A549 (cell line): Measurements from ENCODE around the gene NMRAL1. TPM values are rescaled to one million over a fixed set of nuclear protein-coding genes. Genes with fewer than 3 reads are reported as not detected.

ENCODE experiments used
- ATAC-seq, 2 experiments: fragments of 200-7000 bp in 1 of 2; fragments of >200 bp in 1 of 2; cut with Nextera tagmentation in 1 of 2; cut with Tn5 transposase in 1 of 2; 3 replicates each; pipeline versions ENCODE4 v1.8.0 to v1.9.1; 2018 to 2020; ENCODE audit warnings: mild to moderate bottlenecking in 1 of 2, moderate library complexity in 1 of 2
- CTCF ChIA-PET: fragments of 300-600 bp; sonication (Branson Sonifier 250); formaldehyde crosslinking; extraction: SDS; loops from one replicate; lab custom pipeline; 2021; ENCODE audit warnings: antibody characterized with exemption, inconsistent platforms; lab: Yijun Ruan, JAX
- POLR2A ChIA-PET: fragments of 350-600 bp; formaldehyde crosslinking; extraction: SDS; loops from one replicate; lab custom pipeline; 2021; ENCODE audit warnings: antibody characterized with exemption, inconsistent platforms; lab: Yijun Ruan, JAX
- DNase-seq, 2 experiments: peaks; one replicate each; pipeline versions ENCODE4 v3.0.0 to v3.0.0-alpha.2; 2011 to 2016; ENCODE audit warnings: low read depth in 1 of 2, low spot score in 1 of 2
- FAIRE-seq: peaks from 2 replicates; lab custom pipeline; 2011; peaks lifted over from hg19 to GRCh38; lab: Jason Lieb, UNC
- H3K27ac ChIP-seq, 2 experiments: fragments of >200 bp; sonication (Bioruptor Twin); formaldehyde crosslinking; 3 replicates each; pipeline ENCODE4 v1.5.1; 2016 to 2017
- H3K4me1 ChIP-seq: fragments of >200 bp; sonication (Bioruptor Twin); formaldehyde crosslinking; 3 replicates; pipeline ENCODE4 v1.6.1; 2016
- H3K4me2 ChIP-seq: fragments of >200 bp; sonication (Bioruptor Twin); formaldehyde crosslinking; 3 replicates; pipeline ENCODE4 v1.6.1; 2016
- H3K4me3 ChIP-seq: fragments of >200 bp; sonication (Bioruptor Twin); formaldehyde crosslinking; 3 replicates; pipeline ENCODE4 v1.5.1; 2016
- H3K9me3 ChIP-seq: fragments of >200 bp; sonication (Bioruptor Twin); formaldehyde crosslinking; 3 replicates; pipeline ENCODE4 v1.6.1; 2016
- BHLHE40 ChIP-seq: IDR thresholded peaks from 2 replicates; pipeline ENCODE4 v1.6.1; 2012; ENCODE audit warnings: low read depth, low read length, inconsistent platforms
- CHD4 ChIP-seq: fragments of 200-600 bp; sonication (generic); IDR thresholded peaks from 2 replicates; pipeline ENCODE4 v1.6.1; 2016; ENCODE audit warnings: antibody characterized with exemption, mild to moderate bottlenecking, borderline replicate concordance
- EHF ChIP-seq: fragments of 250-450 bp; sonication (Bioruptor Pico); IDR thresholded peaks from 2 replicates; pipeline ENCODE4 v1.5.0; 2020; ENCODE audit warnings: mild to moderate bottlenecking
- FOSB ChIP-seq: fragments of 250-450 bp; sonication (Bioruptor Pico); IDR thresholded peaks from 2 replicates; pipeline ENCODE4 v1.5.0; 2020; ENCODE audit warnings: mild to moderate bottlenecking, moderate library complexity
- FOSL2 ChIP-seq, 2 experiments: fragments of 450-650 bp in 1 of 2; fragments of >200 bp in 1 of 2; sonication (Bioruptor Twin) in 1 of 2; formaldehyde crosslinking; IDR thresholded peaks; 2 replicates each; pipeline versions ENCODE4 v1.5.0 to v1.6.1; 2016 to 2020; ENCODE audit warnings: mild to moderate bottlenecking in 1 of 2, moderate library complexity in 1 of 2
- HEYL ChIP-seq: fragments of 250-450 bp; sonication (Bioruptor Pico); IDR thresholded peaks from 2 replicates; pipeline ENCODE4 v1.8.0; 2021; ENCODE audit warnings: mild to moderate bottlenecking, moderate library complexity
- HOXB13 ChIP-seq: fragments of 250-450 bp; sonication (Bioruptor Pico); IDR thresholded peaks from 2 replicates; pipeline ENCODE4 v1.5.0; 2020; ENCODE audit warnings: low read depth, mild to moderate bottlenecking, moderate library complexity
- KDM1A ChIP-seq: fragments of 200-600 bp; sonication (generic); IDR thresholded peaks from 2 replicates; pipeline ENCODE4 v1.6.1; 2016; ENCODE audit warnings: low read depth, mild to moderate bottlenecking
- RCOR1 ChIP-seq: fragments of 150-350 bp; IDR thresholded peaks from 2 replicates; pipeline ENCODE4 v1.6.1; 2014; ENCODE audit warnings: antibody characterized with exemption, low read length, low read depth
- RNF2 ChIP-seq: fragments of 200-600 bp; sonication (generic); IDR thresholded peaks from 2 replicates; pipeline ENCODE4 v1.6.1; 2016; ENCODE audit warnings: low read depth, mild to moderate bottlenecking, antibody characterized with exemption, moderate library complexity, borderline replicate concordance
- ZFP36 ChIP-seq: fragments of 450-650 bp; IDR thresholded peaks from 2 replicates; pipeline ENCODE4 v1.6.1; 2014; ENCODE audit warnings: borderline replicate concordance; ENCODE audit not compliant: partially characterized antibody
- WGBS: methylation state at CpG from one replicate; pipeline ENCODE4 v1.1.6; 2017; ENCODE audit errors: missing lambda C conversion rate; 5-methylcytosine and 5-hydroxymethylcytosine counted together
- polyA plus RNA-seq, 4 experiments: library from polyadenylated mRNA; depleted of rRNA in 3 of 4; stranded (reverse); fragments of >200 nt; fragmentation: RNase III in 1 of 4; extraction: RNeasy Plus Mini Kit Qiagen cat#74134 plus additional on column Dnase treatment in 1 of 4; gene quantifications; 2 replicates in 3 of 4; 3 replicates in 1 of 4; pipeline ENCODE4 v1.2.3, GENCODE V29; 2011 to 2017
- TF ChIP-seq, protein P1 (sequence below): IDR thresholded peaks from 2 replicates; pipeline ENCODE4 v1.6.1; 2012; ENCODE audit warnings: low read depth, borderline replicate concordance
- TF ChIP-seq, protein P2 (sequence below): IDR thresholded peaks from 2 replicates; pipeline ENCODE4 v1.6.1; 2012
- TF ChIP-seq, protein P3 (sequence below): IDR thresholded peaks from 2 replicates; pipeline ENCODE4 v1.6.1; 2012
- TF ChIP-seq, protein P4 (sequence below): fragments of 250-450 bp; sonication (Bioruptor Pico); IDR thresholded peaks from 2 replicates; pipeline ENCODE4 v1.5.0; 2020; ENCODE audit warnings: low read depth, mild to moderate bottlenecking, moderate library complexity
- TF ChIP-seq, protein P5 (sequence below): fragments of 250-450 bp; sonication (Bioruptor Pico); IDR thresholded peaks from 2 replicates; pipeline ENCODE4 v1.5.0; 2021; ENCODE audit warnings: mild to moderate bottlenecking, moderate library complexity, borderline replicate concordance

NMRAL1 gene
- polyA plus RNA-seq, 2 of the 4 experiments (the other 2 are of a cell fraction), result 36.4 to 48.8 TPM

DNA sequence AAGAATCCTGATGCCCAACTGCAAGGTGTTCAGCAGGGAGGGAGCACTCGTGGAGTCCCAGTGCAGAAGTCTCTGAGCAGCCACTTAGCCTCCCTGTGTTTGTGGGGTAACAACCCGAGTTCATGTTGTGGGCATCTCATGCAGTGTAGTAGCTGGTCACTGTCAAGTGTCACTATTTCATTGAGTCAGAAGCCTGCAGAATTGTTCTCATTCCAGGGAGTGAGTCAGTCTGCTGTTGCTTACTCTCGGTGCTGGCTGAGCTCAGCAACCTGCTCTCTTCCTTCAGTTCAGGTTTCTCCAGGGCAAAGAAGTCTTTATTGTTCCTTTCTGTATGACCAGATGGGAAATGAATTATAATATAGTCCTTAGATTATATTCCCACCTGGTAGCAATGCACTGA is 25.8 kb upstream of the NMRAL1 start:
- TF ChIP-seq HOXB13 (CRISPR knock-in tag) (no peak), FOSL2 (IDR thresholded peaks at IDR 0.05) (no peak; the same call in 1 of the 2 replicates), FOSL2 (CRISPR knock-in tag; IDR thresholded peaks at IDR 0.05) (peak; percentile 60), HEYL (CRISPR knock-in tag) (no peak)
- DNase-seq, result peak; percentile 33 to 67
- ATAC-seq, result peak; percentile 90 to 93
- FAIRE-seq, result no peak
- H3K4me3 ChIP-seq, result no peak overlapping the region
- H3K4me2 ChIP-seq, result peak overlapping the region; percentile 44
- H3K9me3 ChIP-seq, result no peaks in the 10 kb centered on the region
- 5% methylated on average over 3 of the region's 3 CpGs for WGBS
- peak overlapping the region in 1 of 2 experiments; percentile 44; a peak in 1 of 6 replicates for H3K27ac ChIP-seq
- CTCF ChIA-PET, result interaction anchor here (1.0 to 4.9 kb wide), 11 partner anchors 9 to 456 kb away, joined by 3 to 32 read pairs (median 7); partner anchors contain the start of gene HMOX2
- POLR2A ChIA-PET, result interaction anchor here (1.0 kb wide), 1 partner anchor 24 kb away, joined by 4 read pairs; the partner anchor contains the start of gene HMOX2
- peaks cover 36% of the 10 kb centered on the region for H3K4me1 ChIP-seq

DNA sequence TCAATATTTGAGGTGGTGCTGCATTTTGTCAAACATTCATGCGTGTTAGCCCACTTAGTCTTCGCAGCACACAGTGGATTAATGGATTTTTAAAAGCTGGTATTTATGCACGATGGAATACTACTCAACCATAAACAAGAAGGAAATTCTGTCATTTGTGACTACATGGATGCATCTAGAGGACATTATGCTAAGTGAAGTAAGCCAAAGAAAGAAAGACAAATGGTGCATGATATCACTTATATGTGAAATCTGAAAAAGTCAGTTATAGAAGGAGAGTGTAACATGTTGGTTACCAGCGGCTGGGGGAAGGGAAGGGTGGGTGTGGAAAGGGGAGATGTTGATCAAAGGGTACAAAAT is 24.8 kb upstream of the NMRAL1 start:
- H3K4me1 ChIP-seq, result peaks cover 45% of the 10 kb centered on the region
- 93% methylated on average over 4 of the region's 4 CpGs for WGBS
- H3K27ac ChIP-seq, result no peak overlapping the region
- no peak overlapping the region for H3K4me2 ChIP-seq
- H3K9me3 ChIP-seq, result no peaks in the 10 kb centered on the region
- FAIRE-seq, result no peak
- DNase-seq, result no peak
- ChIA-PET CTCF (interaction anchor here (0.9 to 4.9 kb wide), 10 partner anchors 8 to 457 kb away, joined by 3 to 32 read pairs (median 6); partner anchors contain the start of gene HMOX2), POLR2A (no interaction called here)
- TF ChIP-seq EHF (no peak), KDM1A (no peak), FOSB (CRISPR knock-in tag) (no peak), BHLHE40 (no peak), RNF2 (no peak), FOSL2 (IDR thresholded peaks at IDR 0.05) (no peak), FOSL2 (CRISPR knock-in tag; IDR thresholded peaks at IDR 0.05) (no peak), ZFP36 (no peak), CHD4 (no peak), RCOR1 (no peak)
- TF ChIP-seq, protein P1, sequence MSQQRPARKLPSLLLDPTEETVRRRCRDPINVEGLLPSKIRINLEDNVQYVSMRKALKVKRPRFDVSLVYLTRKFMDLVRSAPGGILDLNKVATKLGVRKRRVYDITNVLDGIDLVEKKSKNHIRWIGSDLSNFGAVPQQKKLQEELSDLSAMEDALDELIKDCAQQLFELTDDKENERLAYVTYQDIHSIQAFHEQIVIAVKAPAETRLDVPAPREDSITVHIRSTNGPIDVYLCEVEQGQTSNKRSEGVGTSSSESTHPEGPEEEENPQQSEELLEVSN, result no peak
- TF ChIP-seq, protein P2, sequence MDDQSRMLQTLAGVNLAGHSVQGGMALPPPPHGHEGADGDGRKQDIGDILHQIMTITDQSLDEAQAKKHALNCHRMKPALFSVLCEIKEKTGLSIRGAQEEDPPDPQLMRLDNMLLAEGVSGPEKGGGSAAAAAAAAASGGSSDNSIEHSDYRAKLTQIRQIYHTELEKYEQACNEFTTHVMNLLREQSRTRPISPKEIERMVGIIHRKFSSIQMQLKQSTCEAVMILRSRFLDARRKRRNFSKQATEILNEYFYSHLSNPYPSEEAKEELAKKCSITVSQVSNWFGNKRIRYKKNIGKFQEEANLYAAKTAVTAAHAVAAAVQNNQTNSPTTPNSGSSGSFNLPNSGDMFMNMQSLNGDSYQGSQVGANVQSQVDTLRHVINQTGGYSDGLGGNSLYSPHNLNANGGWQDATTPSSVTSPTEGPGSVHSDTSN, result no peak
- TF ChIP-seq, protein P3, sequence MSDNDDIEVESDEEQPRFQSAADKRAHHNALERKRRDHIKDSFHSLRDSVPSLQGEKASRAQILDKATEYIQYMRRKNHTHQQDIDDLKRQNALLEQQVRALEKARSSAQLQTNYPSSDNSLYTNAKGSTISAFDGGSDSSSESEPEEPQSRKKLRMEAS, result no peak
- TF ChIP-seq, protein P4, sequence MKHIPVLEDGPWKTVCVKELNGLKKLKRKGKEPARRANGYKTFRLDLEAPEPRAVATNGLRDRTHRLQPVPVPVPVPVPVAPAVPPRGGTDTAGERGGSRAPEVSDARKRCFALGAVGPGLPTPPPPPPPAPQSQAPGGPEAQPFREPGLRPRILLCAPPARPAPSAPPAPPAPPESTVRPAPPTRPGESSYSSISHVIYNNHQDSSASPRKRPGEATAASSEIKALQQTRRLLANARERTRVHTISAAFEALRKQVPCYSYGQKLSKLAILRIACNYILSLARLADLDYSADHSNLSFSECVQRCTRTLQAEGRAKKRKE (CRISPR knock-in tag), result no peak
- no peak for ATAC-seq
- H3K4me3 ChIP-seq, result no peak overlapping the region

DNA sequence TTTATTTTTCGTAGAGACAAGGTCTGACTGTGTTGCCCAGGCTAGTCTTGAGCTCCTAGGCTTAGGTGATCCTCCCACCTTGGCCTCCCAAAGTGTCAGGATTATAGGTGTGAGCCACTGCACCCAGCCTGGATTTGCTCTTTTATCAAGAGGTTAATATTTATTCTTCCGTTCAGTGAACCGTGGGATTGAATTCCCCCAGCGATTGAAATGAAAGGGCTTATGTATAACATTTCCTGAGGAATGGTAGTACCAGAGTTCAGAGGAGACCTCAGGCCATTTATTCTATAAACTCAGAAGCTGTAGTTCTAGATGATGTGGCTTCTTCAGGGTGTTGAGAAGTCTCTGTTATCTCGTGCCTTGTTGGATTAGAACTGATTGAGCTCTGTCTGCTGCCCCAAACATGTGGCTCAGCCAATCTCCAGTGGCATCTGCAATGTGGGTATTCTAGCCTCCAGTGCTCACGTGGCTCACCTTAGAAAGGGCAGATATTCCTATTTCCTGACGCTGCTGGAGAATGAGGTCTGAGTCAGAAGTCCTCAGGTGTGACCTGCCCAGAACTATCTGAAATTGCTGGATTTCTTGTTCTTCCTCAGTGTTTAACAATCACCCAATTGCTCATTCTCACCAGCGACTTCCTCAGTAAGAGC is 24.2 kb upstream of the NMRAL1 start:
- CTCF ChIA-PET, result interaction anchor here (0.6 to 4.9 kb wide), 10 partner anchors 8 to 457 kb away, joined by 3 to 32 read pairs (median 6); partner anchors contain the start of gene HMOX2
- Histone ChIP-seq H3K9me3 (no peaks in the 10 kb centered on the region), H3K4me1 (peaks cover 45% of the 10 kb centered on the region), H3K27ac (no peak overlapping the region), H3K4me3 (no peak overlapping the region), H3K4me2 (no peak overlapping the region)
- TF ChIP-seq, protein P5, sequence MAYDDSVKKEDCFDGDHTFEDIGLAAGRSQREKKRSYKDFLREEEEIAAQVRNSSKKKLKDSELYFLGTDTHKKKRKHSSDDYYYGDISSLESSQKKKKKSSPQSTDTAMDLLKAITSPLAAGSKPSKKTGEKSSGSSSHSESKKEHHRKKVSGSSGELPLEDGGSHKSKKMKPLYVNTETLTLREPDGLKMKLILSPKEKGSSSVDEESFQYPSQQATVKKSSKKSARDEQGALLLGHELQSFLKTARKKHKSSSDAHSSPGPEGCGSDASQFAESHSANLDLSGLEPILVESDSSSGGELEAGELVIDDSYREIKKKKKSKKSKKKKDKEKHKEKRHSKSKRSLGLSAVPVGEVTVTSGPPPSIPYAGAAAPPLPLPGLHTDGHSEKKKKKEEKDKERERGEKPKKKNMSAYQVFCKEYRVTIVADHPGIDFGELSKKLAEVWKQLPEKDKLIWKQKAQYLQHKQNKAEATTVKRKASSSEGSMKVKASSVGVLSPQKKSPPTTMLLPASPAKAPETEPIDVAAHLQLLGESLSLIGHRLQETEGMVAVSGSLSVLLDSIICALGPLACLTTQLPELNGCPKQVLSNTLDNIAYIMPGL (CRISPR knock-in tag), result no peak
- FAIRE-seq (no peak), DNase-seq (no peak), ATAC-seq (no peak)
- POLR2A ChIA-PET, result no interaction called here
- 78% methylated on average over 8 of the region's 8 CpGs for WGBS
